ENCODE results near the gene RPA3. TPM values are rescaled to one million over a fixed set of nuclear protein-coding genes. Genes with fewer than 3 reads are reported as not detected.
A peak's percentile ranks its signal among the peaks of the same experiment; 100 is the strongest.

RPA3 gene
- total RNA-seq (2022) (35.7 and 44.2 TPM in 2 replicates), Bru-seq, nascent RNA (percentile 24 among the genes with signal in this experiment), BruChase-seq, experiment 1, labeled RNA remaining after a 6-hour chase (percentile 29 among the genes with signal in this experiment), BruChase-seq, experiment 2, labeled RNA remaining after a 2-hour chase (percentile 22 among the genes with signal in this experiment)
- long read RNA-seq, partial matches to known transcripts, result 88 of 96 reads
- long read RNA-seq, other reads (novel, unspliced or antisense), result 6 of 96 reads

DNA sequence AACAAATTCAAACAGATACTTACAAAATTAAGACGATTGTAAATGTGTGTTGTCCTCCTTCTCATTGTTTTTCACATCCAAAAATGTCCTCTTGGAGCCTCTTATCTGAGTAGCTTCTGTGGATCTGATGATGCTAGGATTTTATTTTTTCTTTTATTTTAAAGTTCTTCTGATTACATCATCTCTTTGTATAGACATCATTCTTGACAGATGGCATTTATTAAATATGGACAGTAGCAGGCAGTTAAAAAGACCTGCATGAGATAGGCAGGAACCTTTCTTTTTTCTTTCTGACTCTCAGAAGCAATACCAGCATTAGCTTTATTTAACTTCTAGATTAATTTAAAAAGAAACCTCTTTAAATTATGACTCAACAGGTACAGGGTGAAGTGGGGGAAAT lies at the start of gene RPA3:
Gene RPA3, minus strand, starts transcription at position 116 of the 400 bp plus-strand sequence. CDS start 78,189 bp downstream, outside the sequence.
- intact Hi-C loops (cut with micrococcal nuclease), result no loop called here
- H3K36me3 Mint-ChIP-seq (ENCODE audit: insufficient read depth, unreplicated experiment), result peaks cover 11% of the 10 kb centered on the region
- CTCF ChIA-PET, result interaction anchor here (0.6 to 2.2 kb wide), 6 partner anchors 21 to 294 kb away, joined by 3 to 8 read pairs (median 4); no protein-coding TSS in a partner anchor
- POLR2A ChIA-PET, result interaction anchor here (0.7 to 2.9 kb wide), 20 partner anchors 11 to 623 kb away, joined by 3 to 24 read pairs (median 6); partner anchors contain the start of genes GLCCI1 and UMAD1
- peaks cover 18% of the 10 kb centered on the region for H3K4me1 Mint-ChIP-seq (ENCODE audit: insufficient read depth, unreplicated experiment)
- H3K4me3 Mint-ChIP-seq (ENCODE audit: unreplicated experiment), result peak within 1 kb of the TSS; percentile 55
- BruUV-seq (replicated peaks), result no TSS peak
- no peak for DNase-seq (ENCODE audit: unreplicated experiment)
- peak within 1 kb of the TSS; percentile 90 for H3K27ac Mint-ChIP-seq (ENCODE audit: low read depth, unreplicated experiment)
- TF ChIP-seq, protein P1, sequence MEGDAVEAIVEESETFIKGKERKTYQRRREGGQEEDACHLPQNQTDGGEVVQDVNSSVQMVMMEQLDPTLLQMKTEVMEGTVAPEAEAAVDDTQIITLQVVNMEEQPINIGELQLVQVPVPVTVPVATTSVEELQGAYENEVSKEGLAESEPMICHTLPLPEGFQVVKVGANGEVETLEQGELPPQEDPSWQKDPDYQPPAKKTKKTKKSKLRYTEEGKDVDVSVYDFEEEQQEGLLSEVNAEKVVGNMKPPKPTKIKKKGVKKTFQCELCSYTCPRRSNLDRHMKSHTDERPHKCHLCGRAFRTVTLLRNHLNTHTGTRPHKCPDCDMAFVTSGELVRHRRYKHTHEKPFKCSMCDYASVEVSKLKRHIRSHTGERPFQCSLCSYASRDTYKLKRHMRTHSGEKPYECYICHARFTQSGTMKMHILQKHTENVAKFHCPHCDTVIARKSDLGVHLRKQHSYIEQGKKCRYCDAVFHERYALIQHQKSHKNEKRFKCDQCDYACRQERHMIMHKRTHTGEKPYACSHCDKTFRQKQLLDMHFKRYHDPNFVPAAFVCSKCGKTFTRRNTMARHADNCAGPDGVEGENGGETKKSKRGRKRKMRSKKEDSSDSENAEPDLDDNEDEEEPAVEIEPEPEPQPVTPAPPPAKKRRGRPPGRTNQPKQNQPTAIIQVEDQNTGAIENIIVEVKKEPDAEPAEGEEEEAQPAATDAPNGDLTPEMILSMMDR (IDR thresholded peaks at IDR 0.05; ENCODE audit: unreplicated experiment), result no peak
- H3K9me3 Mint-ChIP-seq (ENCODE audit: unreplicated experiment), result no peaks in the 10 kb centered on the region
- no peaks in the 10 kb centered on the region for H3K27me3 Mint-ChIP-seq (ENCODE audit: insufficient read depth, unreplicated experiment)

GRCh38 chr7:7766671-7767070 lies 48.3 kb upstream of the RPA3 start:
- TF ChIP-seq, protein P1 (IDR thresholded peaks at IDR 0.05; ENCODE audit: unreplicated experiment), result no peak

GRCh38 chr7:7765422-7765821 lies 47.0 kb upstream of the RPA3 start:
- TF ChIP-seq, protein P1 (IDR thresholded peaks at IDR 0.05; ENCODE audit: unreplicated experiment), result no peak
- DNase-seq (ENCODE audit: unreplicated experiment), result peak; percentile 54
- Mint-ChIP-seq H3K27ac (ENCODE audit: low read depth, unreplicated experiment) (peak overlapping the region; percentile 93), H3K4me3 (ENCODE audit: unreplicated experiment) (no peak overlapping the region), H3K36me3 (ENCODE audit: insufficient read depth, unreplicated experiment) (no peaks in the 10 kb centered on the region), H3K9me3 (ENCODE audit: unreplicated experiment) (no peaks in the 10 kb centered on the region), H3K4me1 (ENCODE audit: insufficient read depth, unreplicated experiment) (peaks cover 43% of the 10 kb centered on the region), H3K27me3 (ENCODE audit: insufficient read depth, unreplicated experiment) (no peaks in the 10 kb centered on the region)
- BruUV-seq (replicated peaks), result no TSS peak
- POLR2A ChIA-PET, result interaction anchor here (0.7 to 5.4 kb wide), 21 partner anchors 7 to 666 kb away, joined by 3 to 80 read pairs (median 4); partner anchors contain the start of genes GLCCI1, RPA3 and UMAD1
- intact Hi-C loops (cut with micrococcal nuclease), result no loop called here
- CTCF ChIA-PET, result interaction anchor here (0.6 to 2.6 kb wide), 12 partner anchors 8 to 665 kb away, joined by 3 to 18 read pairs (median 4); no protein-coding TSS in a partner anchor

More at GRCh38 chr7:7766671-7767070, 48.3 kb upstream of the RPA3 start:
- H3K27me3 Mint-ChIP-seq (ENCODE audit: insufficient read depth, unreplicated experiment), result no peaks in the 10 kb centered on the region
- intact Hi-C loops (cut with micrococcal nuclease), result no loop called here
- CTCF ChIA-PET, result interaction anchor here (0.6 to 1.3 kb wide), 3 partner anchors 204 to 422 kb away, joined by 4 read pairs; no protein-coding TSS in a partner anchor
- H3K36me3 Mint-ChIP-seq (ENCODE audit: insufficient read depth, unreplicated experiment), result no peaks in the 10 kb centered on the region
- BruUV-seq (replicated peaks), result no TSS peak
- H3K27ac Mint-ChIP-seq (ENCODE audit: low read depth, unreplicated experiment), result no peak overlapping the region
- H3K9me3 Mint-ChIP-seq (ENCODE audit: unreplicated experiment), result no peaks in the 10 kb centered on the region
- no peak for DNase-seq (ENCODE audit: unreplicated experiment)
- POLR2A ChIA-PET, result interaction anchor here (0.6 to 5.4 kb wide), 9 partner anchors 47 to 667 kb away, joined by 3 to 80 read pairs (median 6); partner anchors contain the start of genes GLCCI1, RPA3 and UMAD1
- peaks cover 45% of the 10 kb centered on the region for H3K4me1 Mint-ChIP-seq (ENCODE audit: insufficient read depth, unreplicated experiment)
- H3K4me3 Mint-ChIP-seq (ENCODE audit: unreplicated experiment), result no peak overlapping the region

All from MCF 10A (cell line).